ENCODE measurements around the gene FSCN2.

The FSCN2 gene

GRCh38 chr17:81513753-81514488, 14.3 kb upstream of the FSCN2 start:
- DNase-seq = peak; percentile 42

GRCh38 chr17:81514489-81514738, 13.8 kb upstream of the FSCN2 start:
- no peak for DNase-seq

GRCh38 chr17:81514739-81515529, 13.2 kb upstream of the FSCN2 start:
- peak; percentile 37 for DNase-seq

GRCh38 chr17:81515530-81516041, 12.6 kb upstream of the FSCN2 start:
- DNase-seq = no peak

- DNase-seq = no peak
These were observed 11.7 kb upstream of the FSCN2 start for GRCh38 chr17:81516439-81516838.

- no peak for DNase-seq
These were observed 11.2 kb upstream of the FSCN2 start for GRCh38 chr17:81517009-81517338.

- no peak for DNase-seq
These were observed 10.7 kb upstream of the FSCN2 start for GRCh38 chr17:81517339-81518112.

GRCh38 chr17:81518113-81518784, 9.9 kb upstream of the FSCN2 start:
- no peak for DNase-seq

- no peak for DNase-seq
These were observed 9.3 kb upstream of the FSCN2 start for GRCh38 chr17:81518785-81519283.

- no peak for DNase-seq
These were observed 8.7 kb upstream of the FSCN2 start for GRCh38 chr17:81519284-81520020.

GRCh38 chr17:81520021-81520901, 7.9 kb upstream of the FSCN2 start:
- DNase-seq = no peak

- peak; percentile 55 for DNase-seq
These were observed 5.4 kb upstream of the FSCN2 start for GRCh38 chr17:81522491-81523401.

GRCh38 chr17:81523402-81524038, 4.7 kb upstream of the FSCN2 start:
- peak; percentile 26 for DNase-seq

- DNase-seq = no peak
These were observed 3.9 kb upstream of the FSCN2 start for GRCh38 chr17:81524039-81524864.

- no peak for DNase-seq
These were observed 3.4 kb upstream of the FSCN2 start for GRCh38 chr17:81524865-81525159.

- DNase-seq = no peak
These were observed 1.3 kb upstream of the FSCN2 start for GRCh38 chr17:81526662-81527571.

GRCh38 chr17:81528384-81528650, 140 bp downstream of the FSCN2 start:
- no peak for DNase-seq
